HepG2 (cell line): ENCODE measurements around the gene AAGAB. TPM values are rescaled to one million over a fixed set of nuclear protein-coding genes. Genes with fewer than 3 reads are reported as not detected.

Experiments
- ETV5 ChIP-seq: IDR thresholded peaks from 2 replicates; pipeline ENCODE4 v1.6.1; 2018; ENCODE audit warnings: missing biosample characterization, missing genetic modification reagents, inconsistent platforms, borderline replicate concordance
- HNRNPH1 ChIP-seq: fragments of 200-400 bp; formaldehyde crosslinking; optimal IDR thresholded peaks from 2 replicates; pipeline ENCODE3; 2017; ENCODE audit warnings: mild to moderate bottlenecking, low read depth, low read length
- HOMEZ ChIP-seq: IDR thresholded peaks from 2 replicates; pipeline ENCODE4 v1.6.1; 2016; ENCODE audit warnings: low read depth
- IKZF1 ChIP-seq: fragments of 450-650 bp; IDR thresholded peaks from 2 replicates; pipeline ENCODE4 v1.7.1; 2016
- NR3C1 ChIP-seq: sonication (generic); formaldehyde crosslinking; IDR thresholded peaks from 2 replicates; pipeline ENCODE4 v1.4.0; 2020; ENCODE audit warnings: missing genetic modification reagents
- POLR2G ChIP-seq: fragments of 200-400 bp; formaldehyde crosslinking; IDR thresholded peaks from 2 replicates; pipeline ENCODE4 v1.6.1; 2018; ENCODE audit warnings: mild to moderate bottlenecking, low read depth, low read length, moderate library complexity
- ZFX ChIP-seq: sonication (generic); formaldehyde crosslinking; IDR thresholded peaks from 2 replicates; pipeline ENCODE4 v1.4.0; 2020; ENCODE audit warnings: mild to moderate bottlenecking, low read depth, missing genetic modification reagents, moderate library complexity
- ZMAT5 ChIP-seq: sonication (generic); formaldehyde crosslinking; IDR thresholded peaks from 2 replicates; pipeline ENCODE4 v1.5.0; 2020; ENCODE audit warnings: mild to moderate bottlenecking, low read depth, missing genetic modification reagents, borderline replicate concordance
- ZNF326 ChIP-seq: sonication (generic); formaldehyde crosslinking; IDR thresholded peaks from 2 replicates; pipeline ENCODE4 v1.4.0; 2020; ENCODE audit warnings: missing genetic modification reagents, borderline replicate concordance
- ZNF382 ChIP-seq: sonication (generic); formaldehyde crosslinking; IDR thresholded peaks from 2 replicates; pipeline ENCODE4 v1.5.0; 2020; ENCODE audit warnings: missing genetic modification reagents, mild to moderate bottlenecking, borderline replicate concordance
- ZNF407 ChIP-seq: sonication (generic); formaldehyde crosslinking; IDR thresholded peaks from one replicate; pipeline ENCODE4 v1.5.1; 2020; ENCODE audit warnings: mild to moderate bottlenecking, missing genetic modification reagents; ENCODE audit errors: not compliant biosample characterization
- ZNF710 ChIP-seq: sonication (generic); formaldehyde crosslinking; IDR thresholded peaks from 2 replicates; pipeline ENCODE4 v1.5.0; 2020; ENCODE audit warnings: mild to moderate bottlenecking, missing genetic modification reagents, borderline replicate concordance
- ZNF746 ChIP-seq: sonication (generic); formaldehyde crosslinking; IDR thresholded peaks from 2 replicates; pipeline ENCODE4 v1.8.0; 2022; ENCODE audit warnings: mild to moderate bottlenecking, missing genetic modification reagents
- ZNF776 ChIP-seq: sonication (generic); formaldehyde crosslinking; IDR thresholded peaks from 2 replicates; pipeline ENCODE4 v1.4.0; 2020; ENCODE audit warnings: mild to moderate bottlenecking, missing genetic modification reagents
- polyA plus RNA-seq, 8 experiments: library from polyadenylated mRNA; depleted of rRNA in 3 of 8; stranded (reverse) in 7 of 8; unstranded in 1 of 8; fragments of >200 nt; fragmentation: Illumina TruSeq in 4 of 8; extraction: Trizol in 4 of 8; gene quantifications; 2 replicates each; pipeline versions ENCODE4 v1.2.1 to v1.2.3, GENCODE V29; 2011 to 2016; ENCODE audit warnings: low read depth in 4 of 8, missing spikeins in 1 of 8, mixed read lengths in 1 of 8; ENCODE audit not compliant: insufficient read depth in 1 of 8
- total RNA-seq, 5 experiments: library from RNA; depleted of rRNA; stranded (reverse); fragments of >200 nt; fragmentation: Illumina TruSeq; extraction: Trizol; gene quantifications; 2 replicates each; pipeline ENCODE4 v1.2.3, GENCODE V29; 2016; ENCODE audit warnings: low read depth in 1 of 5

Gene AAGAB
- total and polyA plus RNA-seq, 2 of the 13 experiments (the other 11 are each of a cell fraction or from before 2014, with no cell fraction given), result 8.0 to 34.9 TPM

- no peak for TF ChIP-seq ZNF710 (CRISPR knock-in tag)
- TF ChIP-seq ZNF326 (CRISPR knock-in tag), result no peak
- TF ChIP-seq ZFX, result peak; percentile 55; the same call in 1 of the 2 replicates
- no peak for TF ChIP-seq HNRNPH1
- no peak for TF ChIP-seq ZNF382 (CRISPR knock-in tag)
- no peak for TF ChIP-seq NR3C1 (CRISPR knock-in tag)
- TF ChIP-seq ZNF746 (CRISPR knock-in tag), result no peak
- no peak for TF ChIP-seq ZNF776 (CRISPR knock-in tag)
- no peak for TF ChIP-seq ZMAT5 (CRISPR knock-in tag)
- TF ChIP-seq IKZF1, result no peak
- TF ChIP-seq ETV5 (CRISPR knock-in tag), result peak; percentile 83
- TF ChIP-seq ZNF407 (CRISPR knock-in tag), result no peak
- TF ChIP-seq POLR2G, result no peak
- 0 out of 2 replicates have a peak, but pooled peaks have one; percentile 49 for TF ChIP-seq HOMEZ (CRISPR knock-in tag)
Observed at GRCh38 chr15:67183443-67184169, 70.9 kb downstream of the AAGAB start (continued).
